Measurements from ENCODE around the gene TLR6.

GRCh38 chr4:38869511-38869910 lies 12.9 kb upstream of the TLR6 start:
- TF ChIP-seq SIN3A (conservative IDR thresholded peaks at IDR 0.05 in 1 of 2, IDR thresholded peaks at IDR 0.05 in 1 of 2; ENCODE audit: low read depth in 1 of 2, low read length in 2 of 2) (no peak), EZH2 (IDR thresholded peaks at IDR 0.05; ENCODE audit: low read depth, low read length, severe bottlenecking) (no peak), SP2 (IDR thresholded peaks at IDR 0.05; ENCODE audit: low read length) (no peak), EGR1 (IDR thresholded peaks at IDR 0.05; ENCODE audit: borderline replicate concordance, low read depth, low read length) (no peak)
